GM12878 (cell line): ENCODE results near the gene REL. TPM values are rescaled to one million over a fixed set of nuclear protein-coding genes. Genes with fewer than 3 reads are reported as not detected.

Source experiments
- ATAC-seq: fragments of 200-7000 bp; cut with Tn5 transposase; 3 replicates; pipeline ENCODE4 v1.9.1; 2020; ENCODE audit warnings: mild to moderate bottlenecking, moderate library complexity
- BruUV-seq: library from RNA; stranded (reverse); fragments of 400-500 nt; replicated peaks from 2 replicates; lab custom pipeline; 2021; lab: Mats Ljungman, UMichigan
- CTCF ChIA-PET: fragments of 300-600 bp; sonication (Branson Sonifier 250); formaldehyde crosslinking; extraction: SDS; loops from one replicate; lab custom pipeline; 2021; ENCODE audit warnings: inconsistent platforms; lab: Yijun Ruan, JAX
- POLR2A ChIA-PET: fragments of 350-600 bp; formaldehyde crosslinking; extraction: SDS; loops from one replicate; lab custom pipeline; 2021; ENCODE audit warnings: inconsistent platforms; lab: Charles Lee
- RAD21 ChIA-PET: fragments of 300-600 bp; sonication (Branson Sonifier 250); formaldehyde crosslinking; loops from one replicate; lab custom pipeline; 2023; ENCODE audit warnings: antibody characterized with exemption; ENCODE audit not compliant: unreplicated experiment; lab: Charles Lee
- SMC1A ChIA-PET: fragments of 300-600 bp; sonication (Branson Sonifier 250); formaldehyde crosslinking; loops from one replicate; lab custom pipeline; 2023; ENCODE audit not compliant: unreplicated experiment, uncharacterized antibody; lab: Charles Lee
- DNase-seq: peaks from one replicate; pipeline ENCODE4 v3.0.0-alpha.2; 2011; ENCODE audit warnings: low read depth, low spot score
- FAIRE-seq: peaks from 3 replicates; lab custom pipeline; 2011; peaks lifted over from hg19 to GRCh38; lab: Jason Lieb, UNC
- H2AFZ ChIP-seq: 2 replicates; pipeline ENCODE4 v1.6.0; 2011; ENCODE audit warnings: low read depth, low read length, control low read depth; ENCODE audit not compliant: control insufficient read depth
- H3K27ac ChIP-seq: 2 replicates; pipeline ENCODE4 v1.5.1; 2011; ENCODE audit warnings: control low read depth; ENCODE audit not compliant: control insufficient read depth, insufficient read depth
- H3K27me3 ChIP-seq, 2 experiments: replicated peaks in 1 of 2; 2 replicates each; pipeline versions ENCODE4 v1.6.0 to v1.6.1; 2011; ENCODE audit warnings: low read length in 1 of 2; ENCODE audit not compliant: control insufficient read depth in 2 of 2, insufficient read depth in 2 of 2
- H3K36me3 ChIP-seq, 2 experiments: 2 replicates each; pipeline ENCODE4 v1.5.1; 2011; ENCODE audit warnings: low read length in 1 of 2; ENCODE audit not compliant: control insufficient read depth in 2 of 2, insufficient read depth in 2 of 2
- H3K4me1 ChIP-seq: 2 replicates; pipeline ENCODE4 v1.6.1; 2011; ENCODE audit warnings: mild to moderate bottlenecking, low read length, moderate library complexity, mixed read lengths; ENCODE audit not compliant: control insufficient read depth, insufficient read depth
- H3K4me2 ChIP-seq: 2 replicates; pipeline ENCODE4 v1.6.0; 2011; ENCODE audit warnings: control low read depth; ENCODE audit not compliant: control insufficient read depth, insufficient read depth
- H3K4me3 ChIP-seq: fragments of 200-600 bp; sonication (generic); 2 replicates; pipeline ENCODE4 v1.5.1; 2016
- H3K79me2 ChIP-seq: 2 replicates; pipeline ENCODE4 v1.6.0; 2011; ENCODE audit warnings: low read length; ENCODE audit not compliant: control insufficient read depth, insufficient read depth
- H3K9ac ChIP-seq: 2 replicates; pipeline ENCODE4 v1.8.0; 2011; ENCODE audit warnings: low read length, control low read depth, mixed read lengths; ENCODE audit not compliant: control insufficient read depth, insufficient read depth
- H3K9me3 ChIP-seq: replicated peaks from 3 replicates; pipeline ENCODE4 v1.5.1; 2011; ENCODE audit warnings: mild to moderate bottlenecking, low read length; ENCODE audit not compliant: control insufficient read depth, insufficient read depth
- H4K20me1 ChIP-seq: 2 replicates; pipeline ENCODE4 v1.6.0; 2011; ENCODE audit not compliant: control insufficient read depth, insufficient read depth
- CEBPB ChIP-seq, 2 experiments: fragments of 150-350 bp in 1 of 2; IDR thresholded peaks; 2 replicates each; pipeline ENCODE4 v1.6.1; 2012 to 2014; ENCODE audit warnings: low read depth in 2 of 2, low read length in 2 of 2, borderline replicate concordance in 1 of 2, inconsistent platforms in 1 of 2
- CTCF ChIP-seq, 3 experiments: IDR thresholded peaks in 2 of 3; conservative IDR thresholded peaks in 1 of 3; 2 replicates each; pipeline ENCODE4 v1.5.1; 2011; ENCODE audit warnings: low read depth in 3 of 3, low read length in 3 of 3, mild to moderate bottlenecking in 3 of 3, control low read depth in 2 of 3, moderate library complexity in 2 of 3, inconsistent platforms in 1 of 3, mixed read lengths in 1 of 3; ENCODE audit not compliant: control insufficient read depth in 2 of 3, insufficient read depth in 1 of 3; ENCODE audit errors: extremely low read depth in 1 of 3
- SPI1 ChIP-seq: IDR thresholded peaks from 2 replicates; pipeline ENCODE4 v1.6.1; 2011; ENCODE audit warnings: low read depth, mild to moderate bottlenecking, low read length, moderate library complexity, borderline replicate concordance; ENCODE audit not compliant: insufficient read depth
- TCF12 ChIP-seq: IDR thresholded peaks from 2 replicates; pipeline ENCODE4 v1.6.1; 2011; ENCODE audit warnings: low read depth, mild to moderate bottlenecking, low read length
- ZNF24 ChIP-seq: fragments of 450-650 bp; IDR thresholded peaks from 2 replicates; pipeline ENCODE4 v1.6.1; 2017; ENCODE audit warnings: antibody characterized with exemption, mild to moderate bottlenecking
- WGBS: methylation state at CpG from one replicate; pipeline ENCODE4 v1.1.6; 2016; ENCODE audit warnings: low lambda C conversion rate; ENCODE audit not compliant: insufficient replicate concordance, insufficient coverage; ENCODE audit errors: missing lambda C conversion rate; 5-methylcytosine and 5-hydroxymethylcytosine counted together
- in situ Hi-C: fragments of 300-500 bp; cut with MboI; formaldehyde crosslinking; loops from 9 replicates; pipeline ENCODE4 v1.14.3; 2018; ENCODE audit warnings: mixed read lengths
- intact Hi-C: fragments of 100-400 bp; cut with micrococcal nuclease; formaldehyde crosslinking; loops from one replicate; pipeline ENCODE4 v1.14.2; 2022; ENCODE audit not compliant: unreplicated experiment
- polyA plus RNA-seq, 11 experiments: library from polyadenylated mRNA; depleted of rRNA in 4 of 11; unstranded in 6 of 11; stranded (reverse) in 5 of 11; fragments of >200 nt; fragmentation: Nextera tagmentation in 4 of 11; fragmentation: Illumina TruSeq in 1 of 11; extraction: Ambion mirVana in 4 of 11; extraction: Trizol in 1 of 11; gene quantifications; 1 replicate in 1 of 11; 2 replicates in 10 of 11; pipeline versions ENCODE4 v1.2.1 to v1.2.3, GENCODE V29; 2011 to 2016; ENCODE audit warnings: inconsistent platforms in 2 of 11, missing spikeins in 2 of 11, low read depth in 1 of 11
- total RNA-seq, 4 experiments: library from RNA; depleted of rRNA in 3 of 4; stranded (reverse); fragments of >200 nt in 3 of 4; fragmentation: Illumina TruSeq in 1 of 4; extraction: Trizol in 1 of 4; gene quantifications; 2 replicates each; pipeline versions ENCODE4 v1.2.1 to v1.2.3, GENCODE V29; 2013 to 2021

The REL gene
- total and polyA plus RNA-seq, 10 of the 15 experiments (the other 5 are each of a cell fraction or from before 2014, with no cell fraction given) = 6.3 to 52.4 (median 26.6) TPM

GRCh38 chr2:60855989-60856669, 25.2 kb upstream of the REL start (continued):
- no peak for TF ChIP-seq CTCF (IDR thresholded peaks at IDR 0.05 in 2 of 3, conservative IDR thresholded peaks at IDR 0.05 in 1 of 3; ENCODE audit: control insufficient read depth in 2 of 3, extremely low read depth in 1 of 3, insufficient read depth in 1 of 3, low read depth in 3 of 3, low read length in 3 of 3)
- no peak for TF ChIP-seq ZNF24

GRCh38 chr2:60857056-60857455, 24.3 kb upstream of the REL start:
- intact Hi-C loops = no loop called here
- Histone ChIP-seq H3K4me3 (no peak overlapping the region), H4K20me1 (no peaks in the 10 kb centered on the region), H3K4me2 (no peak overlapping the region), H3K9me3 (no peaks in the 10 kb centered on the region), H3K36me3 (no peaks in the 10 kb centered on the region), H3K79me2 (no peaks in the 10 kb centered on the region), H3K9ac (no peak overlapping the region), H3K27ac (no peak overlapping the region), H2AFZ (no peak overlapping the region; the same call in 1 of the 2 replicates), H3K4me1 (no peaks in the 10 kb centered on the region), H3K27me3 (no peaks in the 10 kb centered on the region)
- ChIA-PET CTCF (no interaction called here), POLR2A (no interaction called here), RAD21 (no interaction called here), SMC1A (no interaction called here)
- WGBS = 86% methylated on average over 4 of the region's 4 CpGs
- FAIRE-seq (no peak), DNase-seq (no peak), ATAC-seq (no peak)
- in situ Hi-C loops = no loop called here
- no peak for TF ChIP-seq CEBPB (IDR thresholded peaks at IDR 0.05; ENCODE audit: borderline replicate concordance in 1 of 2, low read depth in 2 of 2, low read length in 2 of 2)
- no peak for TF ChIP-seq TCF12
- peak; percentile 5; the same call in 1 of the 2 replicates for TF ChIP-seq SPI1
- no TSS peak for BruUV-seq
